HepG2 (cell line): ENCODE measurements around the gene BEST2. TPM values are rescaled to one million over a fixed set of nuclear protein-coding genes. Genes with fewer than 3 reads are reported as not detected.

Experiments
- BORCS8-MEF2B ChIP-seq: sonication (generic); formaldehyde crosslinking; IDR thresholded peaks from 2 replicates; pipeline ENCODE4 v1.8.0; 2022; ENCODE audit warnings: mild to moderate bottlenecking, missing genetic modification reagents
- CERS6 ChIP-seq: sonication (generic); formaldehyde crosslinking; IDR thresholded peaks from 2 replicates; pipeline ENCODE4 v1.5.0; 2020; ENCODE audit warnings: missing genetic modification reagents
- CSRNP1 ChIP-seq: sonication (generic); formaldehyde crosslinking; IDR thresholded peaks from 2 replicates; pipeline ENCODE4 v1.8.1; 2023; ENCODE audit warnings: mild to moderate bottlenecking, missing genetic modification reagents
- ELF3 ChIP-seq: IDR thresholded peaks from 2 replicates; pipeline ENCODE4 v1.6.1; 2016; ENCODE audit warnings: missing genetic modification reagents, missing compliant biosample characterization
- EP300 ChIP-seq, 3 experiments: sonication (generic) in 1 of 3; formaldehyde crosslinking in 1 of 3; IDR thresholded peaks; 2 replicates each; pipeline versions ENCODE4 v1.5.1 to v1.6.1; 2011 to 2020; ENCODE audit warnings: low read depth in 2 of 3, low read length in 2 of 3, borderline replicate concordance in 1 of 3, improper control_type of control experiment in 1 of 3, mild to moderate bottlenecking in 1 of 3, missing genetic modification reagents in 1 of 3, moderate library complexity in 1 of 3
- HNRNPK ChIP-seq: fragments of 200-400 bp; formaldehyde crosslinking; IDR thresholded peaks from 2 replicates; pipeline ENCODE4 v1.6.1; 2018; ENCODE audit warnings: low read length, low read depth, moderate library complexity, mild to moderate bottlenecking; ENCODE audit not compliant: poor library complexity, severe bottlenecking
- ISL2 ChIP-seq: sonication (generic); formaldehyde crosslinking; IDR thresholded peaks from 2 replicates; pipeline ENCODE4 v1.5.0; 2020; ENCODE audit warnings: missing genetic modification reagents
- KLF13 ChIP-seq: sonication (generic); formaldehyde crosslinking; IDR thresholded peaks from 2 replicates; pipeline ENCODE4 v1.4.0; 2020; ENCODE audit warnings: mild to moderate bottlenecking, missing genetic modification reagents
- NONO ChIP-seq, 2 experiments: fragments of 450-650 bp in 1 of 2; sonication (generic) in 1 of 2; formaldehyde crosslinking in 1 of 2; IDR thresholded peaks in 1 of 2; conservative IDR thresholded peaks in 1 of 2; 2 replicates each; pipeline versions ENCODE4 v1.6.1 to v1.8.0; 2017 to 2022; ENCODE audit warnings: mild to moderate bottlenecking in 1 of 2, missing genetic modification reagents in 1 of 2, moderate library complexity in 1 of 2
- RAD51 ChIP-seq: fragments of 450-650 bp; IDR thresholded peaks from 2 replicates; pipeline ENCODE4 v1.6.1; 2016; ENCODE audit warnings: borderline replicate concordance
- ZNF274 ChIP-seq: sonication (generic); formaldehyde crosslinking; IDR thresholded peaks from 2 replicates; pipeline ENCODE4 v1.5.1; 2020; ENCODE audit warnings: mild to moderate bottlenecking, missing genetic modification reagents
- ZNF335 ChIP-seq: sonication (generic); formaldehyde crosslinking; IDR thresholded peaks from 2 replicates; pipeline ENCODE4 v1.4.0; 2020; ENCODE audit warnings: missing genetic modification reagents
- ZNF550 ChIP-seq: sonication (generic); formaldehyde crosslinking; IDR thresholded peaks from 2 replicates; pipeline ENCODE4 v1.4.0; 2020; ENCODE audit warnings: mild to moderate bottlenecking, missing genetic modification reagents, borderline replicate concordance
- ZNF552 ChIP-seq: sonication (generic); formaldehyde crosslinking; IDR thresholded peaks from 2 replicates; pipeline ENCODE4 v1.9.0; 2022; ENCODE audit warnings: missing genetic modification reagents, mild to moderate bottlenecking, borderline replicate concordance
- ZNF775 ChIP-seq: sonication (generic); formaldehyde crosslinking; IDR thresholded peaks from 2 replicates; pipeline ENCODE4 v1.4.0; 2020; ENCODE audit warnings: missing genetic modification reagents, mild to moderate bottlenecking, moderate library complexity, borderline replicate concordance
- ZNF792 ChIP-seq: IDR thresholded peaks from 2 replicates; pipeline ENCODE4 v1.6.1; 2016
- polyA plus RNA-seq, 8 experiments: library from polyadenylated mRNA; depleted of rRNA in 3 of 8; stranded (reverse) in 7 of 8; unstranded in 1 of 8; fragments of >200 nt; fragmentation: Illumina TruSeq in 4 of 8; extraction: Trizol in 4 of 8; gene quantifications; 2 replicates each; pipeline versions ENCODE4 v1.2.1 to v1.2.3, GENCODE V29; 2011 to 2016; ENCODE audit warnings: low read depth in 4 of 8, missing spikeins in 1 of 8, mixed read lengths in 1 of 8; ENCODE audit not compliant: insufficient read depth in 1 of 8
- total RNA-seq, 5 experiments: library from RNA; depleted of rRNA; stranded (reverse); fragments of >200 nt; fragmentation: Illumina TruSeq; extraction: Trizol; gene quantifications; 2 replicates each; pipeline ENCODE4 v1.2.3, GENCODE V29; 2016; ENCODE audit warnings: low read depth in 1 of 5
- TF ChIP-seq, protein P1 (sequence below): sonication (generic); formaldehyde crosslinking; IDR thresholded peaks from 2 replicates; pipeline ENCODE4 v1.4.0; 2020; ENCODE audit warnings: missing genetic modification reagents
- TF ChIP-seq, protein P2 (sequence below): sonication (generic); formaldehyde crosslinking; IDR thresholded peaks from 2 replicates; pipeline ENCODE4 v1.5.1; 2020; ENCODE audit warnings: mild to moderate bottlenecking, missing genetic modification reagents

BEST2 gene
- total and polyA plus RNA-seq, 2 of the 13 experiments (the other 11 are each of a cell fraction or from before 2014, with no cell fraction given), result not detected

- TF ChIP-seq NONO (IDR thresholded peaks at IDR 0.05) (no peak), NONO (CRISPR knock-in tag; conservative IDR thresholded peaks at IDR 0.05) (peak; percentile 96), ISL2 (CRISPR knock-in tag) (peak; percentile 68), HNRNPK (peak; percentile 28), ELF3 (CRISPR knock-in tag) (peak; percentile 41; the same call in 1 of the 2 replicates), BORCS8-MEF2B (CRISPR knock-in tag) (0 out of 2 replicates have a peak, but pooled peaks have one; percentile 55), ZNF775 (CRISPR knock-in tag) (no peak), CERS6 (no peak), ZNF552 (CRISPR knock-in tag) (0 out of 2 replicates have a peak, but pooled peaks have one; percentile 60), ZNF550 (peak; percentile 85), EP300 (IDR thresholded peaks at IDR 0.05; ENCODE audit: low read depth in 2 of 2, low read length in 2 of 2) (no peak), EP300 (CRISPR knock-in tag; IDR thresholded peaks at IDR 0.05; ENCODE audit: borderline replicate concordance) (no peak; the same call in 1 of the 2 replicates), ZNF335 (CRISPR knock-in tag) (no peak), KLF13 (no peak), RAD51 (no peak), ZNF274 (peak; percentile 93; the same call in 1 of the 2 replicates), ZNF792 (CRISPR knock-in tag) (peak; percentile 45), CSRNP1 (peak; percentile 9; the same call in 1 of the 2 replicates)
- TF ChIP-seq, protein P1, sequence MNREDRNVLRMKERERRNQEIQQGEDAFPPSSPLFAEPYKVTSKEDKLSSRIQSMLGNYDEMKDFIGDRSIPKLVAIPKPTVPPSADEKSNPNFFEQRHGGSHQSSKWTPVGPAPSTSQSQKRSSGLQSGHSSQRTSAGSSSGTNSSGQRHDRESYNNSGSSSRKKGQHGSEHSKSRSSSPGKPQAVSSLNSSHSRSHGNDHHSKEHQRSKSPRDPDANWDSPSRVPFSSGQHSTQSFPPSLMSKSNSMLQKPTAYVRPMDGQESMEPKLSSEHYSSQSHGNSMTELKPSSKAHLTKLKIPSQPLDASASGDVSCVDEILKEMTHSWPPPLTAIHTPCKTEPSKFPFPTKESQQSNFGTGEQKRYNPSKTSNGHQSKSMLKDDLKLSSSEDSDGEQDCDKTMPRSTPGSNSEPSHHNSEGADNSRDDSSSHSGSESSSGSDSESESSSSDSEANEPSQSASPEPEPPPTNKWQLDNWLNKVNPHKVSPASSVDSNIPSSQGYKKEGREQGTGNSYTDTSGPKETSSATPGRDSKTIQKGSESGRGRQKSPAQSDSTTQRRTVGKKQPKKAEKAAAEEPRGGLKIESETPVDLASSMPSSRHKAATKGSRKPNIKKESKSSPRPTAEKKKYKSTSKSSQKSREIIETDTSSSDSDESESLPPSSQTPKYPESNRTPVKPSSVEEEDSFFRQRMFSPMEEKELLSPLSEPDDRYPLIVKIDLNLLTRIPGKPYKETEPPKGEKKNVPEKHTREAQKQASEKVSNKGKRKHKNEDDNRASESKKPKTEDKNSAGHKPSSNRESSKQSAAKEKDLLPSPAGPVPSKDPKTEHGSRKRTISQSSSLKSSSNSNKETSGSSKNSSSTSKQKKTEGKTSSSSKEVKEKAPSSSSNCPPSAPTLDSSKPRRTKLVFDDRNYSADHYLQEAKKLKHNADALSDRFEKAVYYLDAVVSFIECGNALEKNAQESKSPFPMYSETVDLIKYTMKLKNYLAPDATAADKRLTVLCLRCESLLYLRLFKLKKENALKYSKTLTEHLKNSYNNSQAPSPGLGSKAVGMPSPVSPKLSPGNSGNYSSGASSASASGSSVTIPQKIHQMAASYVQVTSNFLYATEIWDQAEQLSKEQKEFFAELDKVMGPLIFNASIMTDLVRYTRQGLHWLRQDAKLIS (CRISPR knock-in tag), result peak; percentile 61; the same call in 1 of the 2 replicates
- TF ChIP-seq, protein P2, sequence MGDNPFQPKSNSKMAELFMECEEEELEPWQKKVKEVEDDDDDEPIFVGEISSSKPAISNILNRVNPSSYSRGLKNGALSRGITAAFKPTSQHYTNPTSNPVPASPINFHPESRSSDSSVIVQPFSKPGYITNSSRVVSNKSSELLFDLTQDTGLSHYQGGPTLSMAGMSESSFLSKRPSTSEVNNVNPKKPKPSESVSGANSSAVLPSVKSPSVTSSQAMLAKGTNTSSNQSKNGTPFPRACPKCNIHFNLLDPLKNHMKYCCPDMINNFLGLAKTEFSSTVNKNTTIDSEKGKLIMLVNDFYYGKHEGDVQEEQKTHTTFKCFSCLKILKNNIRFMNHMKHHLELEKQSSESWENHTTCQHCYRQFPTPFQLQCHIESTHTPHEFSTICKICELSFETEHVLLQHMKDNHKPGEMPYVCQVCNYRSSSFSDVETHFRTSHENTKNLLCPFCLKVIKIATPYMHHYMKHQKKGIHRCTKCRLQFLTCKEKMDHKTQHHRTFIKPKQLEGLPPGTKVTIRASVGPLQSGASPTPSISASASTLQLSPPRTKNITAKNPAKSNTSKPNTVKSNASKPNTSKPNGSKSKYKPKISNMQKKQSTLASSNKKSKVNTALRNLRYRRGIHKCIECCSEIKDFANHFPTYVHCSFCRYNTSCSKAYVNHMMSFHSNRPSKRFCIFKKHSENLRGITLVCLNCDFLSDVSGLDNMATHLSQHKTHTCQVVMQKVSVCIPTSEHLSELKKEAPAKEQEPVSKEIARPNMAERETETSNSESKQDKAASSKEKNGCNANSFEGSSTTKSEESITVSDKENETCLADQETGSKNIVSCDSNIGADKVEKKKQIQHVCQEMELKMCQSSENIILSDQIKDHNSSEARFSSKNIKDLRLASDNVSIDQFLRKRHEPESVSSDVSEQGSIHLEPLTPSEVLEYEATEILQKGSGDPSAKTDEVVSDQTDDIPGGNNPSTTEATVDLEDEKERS (CRISPR knock-in tag), result peak; percentile 79; the same call in 1 of the 2 replicates
Measured at GRCh38 chr19:12801466-12802266, 50.1 kb downstream of the BEST2 start, which contains the start of the genes PRDX2 and THSD8 (continued).
